Measurements from ENCODE around the gene DNAH9.

- no peak for TF ChIP-seq EZH2 (IDR thresholded peaks at IDR 0.05; ENCODE audit: borderline replicate concordance, insufficient read depth, low read depth, low read length, poor library complexity, severe bottlenecking)
- TF ChIP-seq CTCF (IDR thresholded peaks at IDR 0.05), result no peak
These were observed 392.2 kb downstream of the DNAH9 start for GRCh38 chr17:11990363-11990983.
